ENCODE results near the gene VCPKMT. TPM values are rescaled to one million over a fixed set of nuclear protein-coding genes. Genes with fewer than 3 reads are reported as not detected.

The VCPKMT gene
- total RNA-seq, 1 donor from 2014 or later = 10.4 TPM

DNA sequence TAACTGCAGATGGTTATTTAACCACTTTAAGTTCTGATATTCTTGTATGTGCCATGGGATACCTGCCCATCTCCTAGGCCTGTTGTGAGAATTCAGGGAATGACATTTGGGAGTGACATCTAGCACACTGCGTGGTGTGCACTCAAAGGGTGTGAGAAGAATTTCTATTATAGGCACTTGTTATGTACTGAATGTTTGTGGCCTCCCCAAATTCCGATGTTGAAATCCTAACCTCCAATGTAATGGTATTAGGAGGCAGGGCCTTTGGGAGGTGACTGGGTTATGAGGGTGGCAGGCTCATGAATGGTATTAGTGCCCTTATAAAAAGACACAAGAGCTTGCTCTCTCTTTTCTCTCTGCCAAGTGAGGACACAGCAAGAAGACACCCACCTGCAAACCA lies 27.6 kb downstream of the VCPKMT start:
- Mint-ChIP-seq H3K27ac (ENCODE audit: unreplicated experiment) (no peak overlapping the region), H3K27me3 (ENCODE audit: low read depth) (no peaks in the 10 kb centered on the region), H3K4me3 (ENCODE audit: unreplicated experiment) (no peak overlapping the region), H3K36me3 (ENCODE audit: low read depth) (peaks cover 2% of the 10 kb centered on the region), H3K4me1 (ENCODE audit: low read depth) (peaks cover 12% of the 10 kb centered on the region), H3K9me3 (ENCODE audit: low read depth) (no peaks in the 10 kb centered on the region)
- TF ChIP-seq, protein P1, sequence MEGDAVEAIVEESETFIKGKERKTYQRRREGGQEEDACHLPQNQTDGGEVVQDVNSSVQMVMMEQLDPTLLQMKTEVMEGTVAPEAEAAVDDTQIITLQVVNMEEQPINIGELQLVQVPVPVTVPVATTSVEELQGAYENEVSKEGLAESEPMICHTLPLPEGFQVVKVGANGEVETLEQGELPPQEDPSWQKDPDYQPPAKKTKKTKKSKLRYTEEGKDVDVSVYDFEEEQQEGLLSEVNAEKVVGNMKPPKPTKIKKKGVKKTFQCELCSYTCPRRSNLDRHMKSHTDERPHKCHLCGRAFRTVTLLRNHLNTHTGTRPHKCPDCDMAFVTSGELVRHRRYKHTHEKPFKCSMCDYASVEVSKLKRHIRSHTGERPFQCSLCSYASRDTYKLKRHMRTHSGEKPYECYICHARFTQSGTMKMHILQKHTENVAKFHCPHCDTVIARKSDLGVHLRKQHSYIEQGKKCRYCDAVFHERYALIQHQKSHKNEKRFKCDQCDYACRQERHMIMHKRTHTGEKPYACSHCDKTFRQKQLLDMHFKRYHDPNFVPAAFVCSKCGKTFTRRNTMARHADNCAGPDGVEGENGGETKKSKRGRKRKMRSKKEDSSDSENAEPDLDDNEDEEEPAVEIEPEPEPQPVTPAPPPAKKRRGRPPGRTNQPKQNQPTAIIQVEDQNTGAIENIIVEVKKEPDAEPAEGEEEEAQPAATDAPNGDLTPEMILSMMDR (IDR thresholded peaks at IDR 0.05) = no peak
- DNase-seq (ENCODE audit: low spot score) = no peak

DNA sequence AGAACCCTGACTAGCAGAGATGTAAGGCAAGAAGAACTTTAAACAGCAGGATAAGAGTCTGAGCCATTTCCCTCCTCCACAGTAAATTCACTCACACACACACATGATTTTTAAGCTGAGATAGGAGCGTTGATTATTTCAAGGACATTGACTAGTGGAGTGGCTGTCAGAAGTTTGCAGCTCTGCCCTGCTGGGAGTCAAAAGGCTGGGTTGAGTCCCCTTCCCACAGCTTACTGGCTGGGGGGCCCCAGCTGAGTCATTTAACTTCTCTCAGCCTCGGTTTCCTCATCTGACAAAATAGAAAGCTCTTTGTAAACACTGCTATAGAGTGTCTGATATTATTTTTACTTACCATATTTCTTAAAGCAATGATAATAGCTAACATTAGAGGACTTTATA lies 28.3 kb downstream of the VCPKMT start:
- no peak for DNase-seq (ENCODE audit: low spot score)
- Mint-ChIP-seq H3K36me3 (ENCODE audit: low read depth) (peaks cover 2% of the 10 kb centered on the region), H3K27ac (ENCODE audit: unreplicated experiment) (no peak overlapping the region), H3K4me3 (ENCODE audit: unreplicated experiment) (no peak overlapping the region), H3K4me1 (ENCODE audit: low read depth) (peaks cover 15% of the 10 kb centered on the region), H3K9me3 (ENCODE audit: low read depth) (no peaks in the 10 kb centered on the region), H3K27me3 (ENCODE audit: low read depth) (no peaks in the 10 kb centered on the region)
- TF ChIP-seq, protein P1 (IDR thresholded peaks at IDR 0.05) = no peak

DNA sequence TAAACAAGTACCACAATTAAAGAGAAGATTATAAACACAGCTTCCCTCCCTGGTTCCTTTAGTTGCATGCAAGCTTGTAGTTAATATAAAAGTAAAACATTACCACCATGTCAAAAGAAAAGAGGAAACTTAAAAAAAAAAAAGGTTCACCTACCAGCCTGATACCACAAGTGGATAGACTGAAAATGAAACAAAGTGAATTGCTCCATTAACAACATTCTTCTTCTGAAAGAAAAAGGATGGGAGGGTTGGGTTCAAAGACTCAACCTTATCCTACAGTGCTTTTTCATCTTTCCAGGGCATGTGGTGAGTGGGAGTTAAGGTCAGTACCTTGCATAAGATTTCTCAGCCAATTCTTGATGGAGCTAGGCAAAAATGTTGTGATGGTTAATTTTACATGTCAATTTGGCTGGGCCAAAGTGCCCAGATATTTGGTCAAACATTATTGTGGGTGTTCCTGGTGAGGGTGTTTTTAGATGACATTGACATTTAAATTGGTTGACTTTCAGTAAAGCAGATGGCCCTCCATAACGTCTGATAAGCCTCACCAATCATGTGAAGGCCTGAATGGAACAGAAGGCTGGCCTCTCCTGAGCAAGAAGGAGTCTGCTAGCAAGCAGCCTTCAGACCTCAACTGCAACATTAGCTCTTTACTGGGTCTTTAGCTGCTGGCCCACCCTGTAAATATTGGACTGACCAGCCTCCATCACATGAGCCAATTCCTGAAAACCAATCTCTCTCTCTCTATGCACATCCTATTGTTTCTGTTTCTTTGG lies 28.8 kb downstream of the VCPKMT start:
- H3K27ac Mint-ChIP-seq (ENCODE audit: unreplicated experiment) = no peak overlapping the region
- peaks cover 16% of the 10 kb centered on the region for H3K4me1 Mint-ChIP-seq (ENCODE audit: low read depth)
- no peaks in the 10 kb centered on the region for H3K27me3 Mint-ChIP-seq (ENCODE audit: low read depth)
- DNase-seq (ENCODE audit: low spot score) = no peak
- H3K9me3 Mint-ChIP-seq (ENCODE audit: low read depth) = no peaks in the 10 kb centered on the region
- peaks cover 2% of the 10 kb centered on the region for H3K36me3 Mint-ChIP-seq (ENCODE audit: low read depth)
- TF ChIP-seq, protein P1 (IDR thresholded peaks at IDR 0.05) = no peak
- no peak overlapping the region for H3K4me3 Mint-ChIP-seq (ENCODE audit: unreplicated experiment)

- no peaks in the 10 kb centered on the region for H3K9me3 Mint-ChIP-seq (ENCODE audit: low read depth)
- TF ChIP-seq, protein P1 (IDR thresholded peaks at IDR 0.05) = no peak
- peak overlapping the region; percentile 20 for H3K27ac Mint-ChIP-seq (ENCODE audit: unreplicated experiment)
- DNase-seq (ENCODE audit: low spot score) = no peak
- H3K4me3 Mint-ChIP-seq (ENCODE audit: unreplicated experiment) = no peak overlapping the region
- H3K4me1 Mint-ChIP-seq (ENCODE audit: low read depth) = peaks cover 21% of the 10 kb centered on the region
- H3K36me3 Mint-ChIP-seq (ENCODE audit: low read depth) = peaks cover 2% of the 10 kb centered on the region
- no peaks in the 10 kb centered on the region for H3K27me3 Mint-ChIP-seq (ENCODE audit: low read depth)
These were observed 30.1 kb downstream of the VCPKMT start for GRCh38 chr14:50086321-50086711.

GRCh38 chr14:50085570-50086320 lies 30.6 kb downstream of the VCPKMT start:
- Mint-ChIP-seq H3K27ac (ENCODE audit: unreplicated experiment) (peak overlapping the region; percentile 20), H3K4me1 (ENCODE audit: low read depth) (peaks cover 21% of the 10 kb centered on the region), H3K27me3 (ENCODE audit: low read depth) (no peaks in the 10 kb centered on the region), H3K9me3 (ENCODE audit: low read depth) (no peaks in the 10 kb centered on the region), H3K36me3 (ENCODE audit: low read depth) (peaks cover 2% of the 10 kb centered on the region), H3K4me3 (ENCODE audit: unreplicated experiment) (no peak overlapping the region)
- DNase-seq (ENCODE audit: low spot score) = no peak
- TF ChIP-seq, protein P1 (IDR thresholded peaks at IDR 0.05) = no peak

Measured in chondrocyte (in vitro differentiated cells).